ENCODE results near the gene GPR151.
"Not testable (repeated sequence)": the region's sequence is repeated elsewhere in the genome, so short reads cannot be mapped to it uniquely, and the experiment has no call there.

Gene GPR151

DNA sequence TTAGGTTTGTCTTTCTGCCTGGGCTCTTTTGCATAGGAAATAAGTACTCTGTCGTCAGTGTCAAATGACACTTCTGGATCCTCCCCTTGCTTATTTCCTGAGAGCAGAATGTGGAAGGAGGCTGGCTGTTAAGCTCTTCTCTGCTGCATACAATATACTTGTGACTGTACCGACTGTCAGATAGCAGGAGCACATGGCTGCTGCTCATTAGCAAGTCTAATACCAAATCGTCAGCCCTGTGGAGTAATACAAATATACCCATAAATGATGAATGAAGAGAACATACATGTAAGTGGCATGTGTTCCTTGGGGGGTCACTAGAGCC lies at the start of gene GPR151:
Gene GPR151, minus strand, starts transcription at position 40 of the 325 bp plus-strand sequence. CDS start 77 bp downstream, outside the sequence.
- no peak within 1 kb of the TSS for H3K4me3 Mint-ChIP-seq
- peak within 1 kb of the TSS in 1 of 2 donors; percentile 12 for H3K27ac Mint-ChIP-seq
- no peaks in the 10 kb centered on the region for H3K4me1 Mint-ChIP-seq
- no peaks in the 10 kb centered on the region for H3K9me3 Mint-ChIP-seq
- no peak for DNase-seq
- peaks cover 8% of the 10 kb centered on the region for H3K27me3 Mint-ChIP-seq
- ATAC-seq, result peak; percentile 39

DNA sequence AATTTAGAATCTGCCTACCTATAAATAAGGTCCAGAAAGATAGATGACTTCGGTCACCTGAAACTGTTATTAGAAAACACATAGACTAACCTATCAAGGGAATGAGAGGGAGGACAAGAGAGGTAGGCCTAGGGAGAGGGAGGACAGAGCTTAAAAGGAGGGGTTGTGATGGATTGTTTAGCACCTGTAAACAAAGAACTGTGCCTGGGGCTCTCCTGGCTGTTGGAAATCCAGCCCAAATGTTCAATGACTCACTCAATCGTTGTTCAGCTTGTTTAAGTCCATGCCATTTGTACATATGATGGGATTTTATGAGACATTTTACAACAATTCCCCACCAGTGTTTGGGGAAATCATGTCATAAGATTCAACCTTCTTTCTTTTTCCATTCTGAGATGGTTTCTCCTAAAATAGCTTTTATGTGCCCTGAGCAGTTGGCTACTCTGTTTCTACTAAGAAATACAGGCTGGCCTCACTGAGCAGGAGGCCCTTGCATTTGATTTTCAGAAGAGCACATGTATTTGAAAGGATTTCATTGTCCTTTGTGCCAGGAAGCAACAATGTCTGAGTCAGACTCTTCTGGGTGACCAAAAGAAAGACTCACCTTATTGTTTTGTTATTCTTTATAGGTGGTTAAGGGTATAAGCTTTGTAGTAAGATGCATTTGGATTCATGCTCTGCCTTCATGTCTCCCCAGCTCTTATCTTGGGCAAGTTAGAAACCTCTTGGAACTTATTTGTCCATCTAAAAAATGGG lies 48.2 kb upstream of the GPR151 start:
- DNase-seq (no peak), ATAC-seq (no peak)
- Mint-ChIP-seq H3K4me1 (no peaks in the 10 kb centered on the region), H3K27ac (no peak overlapping the region), H3K4me3 (no peak overlapping the region), H3K27me3 (peaks cover 9% of the 10 kb centered on the region), H3K9me3 (no peaks in the 10 kb centered on the region)

DNA sequence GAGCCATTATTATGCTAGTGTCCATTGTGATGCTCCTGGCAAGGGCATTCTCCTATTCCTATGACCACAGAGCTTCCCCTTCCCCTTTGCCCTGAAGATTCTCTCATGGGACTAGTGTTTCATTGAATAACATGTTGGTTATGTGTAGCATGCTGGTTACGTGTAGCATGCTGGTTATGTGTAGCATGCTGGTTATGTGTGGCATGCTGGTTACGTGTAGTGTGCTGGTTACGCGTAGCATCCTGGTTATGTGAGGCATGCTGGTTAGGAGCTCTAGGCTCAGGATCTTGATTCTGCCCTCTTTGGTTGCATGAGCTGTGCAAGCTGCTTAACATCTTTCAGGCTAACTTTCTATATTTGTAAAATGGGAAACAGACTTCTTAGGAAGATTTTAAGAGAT lies 46.5 kb upstream of the GPR151 start:
- no peak overlapping the region for H3K4me3 Mint-ChIP-seq
- no peak overlapping the region for H3K27ac Mint-ChIP-seq
- H3K9me3 Mint-ChIP-seq, result no peaks in the 10 kb centered on the region
- peaks cover 9% of the 10 kb centered on the region for H3K27me3 Mint-ChIP-seq
- DNase-seq (no peak), ATAC-seq (no peak)
- no peaks in the 10 kb centered on the region for H3K4me1 Mint-ChIP-seq

DNA sequence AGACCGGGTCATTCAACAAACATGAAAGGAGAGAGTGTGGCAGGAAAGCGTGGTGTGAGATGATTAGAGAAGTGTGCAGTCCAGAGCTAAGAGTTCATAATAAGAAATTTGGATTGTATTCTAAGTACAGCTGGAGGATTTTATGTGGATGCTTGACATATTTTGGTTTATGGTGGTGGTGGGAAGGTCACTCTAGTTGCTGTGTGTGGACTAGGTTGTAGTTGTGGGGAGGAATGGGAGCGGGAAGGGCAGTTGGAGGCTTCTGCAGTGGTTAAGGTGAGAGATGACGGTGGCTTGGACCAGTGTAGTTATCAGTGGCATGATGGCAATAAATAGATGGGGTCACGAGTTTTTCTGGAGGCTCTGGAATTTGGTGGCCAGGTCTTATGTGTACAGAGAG lies 45.7 kb upstream of the GPR151 start:
- DNase-seq (no peak), ATAC-seq (no peak)
- no peaks in the 10 kb centered on the region for H3K9me3 Mint-ChIP-seq
- no peak overlapping the region for H3K4me3 Mint-ChIP-seq
- peaks cover 9% of the 10 kb centered on the region for H3K27me3 Mint-ChIP-seq
- H3K27ac Mint-ChIP-seq, result no peak overlapping the region
- no peaks in the 10 kb centered on the region for H3K4me1 Mint-ChIP-seq

DNA sequence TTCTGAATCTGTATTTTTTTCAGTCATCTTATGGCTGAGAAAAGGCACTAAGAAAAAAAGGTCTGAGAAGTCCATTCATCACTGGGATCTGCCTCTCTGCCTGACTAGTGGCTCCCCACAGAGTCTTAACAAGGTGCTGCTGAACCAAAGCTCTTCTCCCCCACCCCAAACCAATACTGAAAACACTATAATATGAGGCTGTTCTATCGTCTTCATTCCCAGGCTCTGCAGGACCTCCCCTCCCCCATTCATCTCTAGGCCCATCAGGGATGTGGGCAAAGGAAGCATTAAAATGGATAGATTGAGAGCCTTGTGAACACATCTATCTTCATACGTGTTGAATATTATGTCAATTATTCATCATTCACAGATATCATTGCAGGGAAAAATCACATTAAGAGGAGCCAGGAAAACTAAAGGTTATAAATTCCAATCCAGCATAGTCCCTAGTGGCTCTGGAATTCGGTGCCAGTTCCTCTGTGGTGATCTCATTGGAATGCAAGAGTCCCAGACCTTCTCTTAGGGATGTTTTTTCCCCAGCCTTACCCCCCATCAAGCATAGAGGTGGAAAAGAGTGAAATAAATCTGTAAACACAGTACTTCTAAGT lies 44.3 kb upstream of the GPR151 start:
- Mint-ChIP-seq H3K4me3 (no peak overlapping the region), H3K27me3 (peaks cover 9% of the 10 kb centered on the region), H3K9me3 (no peaks in the 10 kb centered on the region), H3K27ac (no peak overlapping the region), H3K4me1 (no peaks in the 10 kb centered on the region)
- ATAC-seq (no peak), DNase-seq (no peak)

DNA sequence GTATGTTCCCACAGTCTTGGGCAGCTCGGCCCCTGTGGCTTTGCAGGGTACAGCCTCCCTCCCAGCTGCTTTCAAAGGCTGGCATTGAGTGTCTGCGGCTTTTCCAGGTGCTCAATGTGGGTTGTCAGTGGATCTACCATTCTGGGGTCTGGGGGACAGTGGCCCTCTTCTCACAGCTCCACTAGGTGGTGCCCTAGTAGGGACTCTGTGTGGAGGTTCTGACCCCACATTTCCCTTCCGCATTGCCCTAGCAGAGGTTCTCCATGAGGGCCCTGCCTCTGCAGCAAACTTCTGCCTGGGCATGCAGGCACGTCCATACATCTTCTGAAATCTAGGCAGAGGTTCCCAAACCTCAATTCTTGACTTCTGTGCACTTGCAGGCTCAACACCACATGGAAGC lies 40.9 kb upstream of the GPR151 start:
- H3K4me1 Mint-ChIP-seq, DNase-seq, H3K27me3 Mint-ChIP-seq, ATAC-seq, H3K4me3 Mint-ChIP-seq, H3K27ac Mint-ChIP-seq, H3K9me3 Mint-ChIP-seq: not testable (repeated sequence)

DNA sequence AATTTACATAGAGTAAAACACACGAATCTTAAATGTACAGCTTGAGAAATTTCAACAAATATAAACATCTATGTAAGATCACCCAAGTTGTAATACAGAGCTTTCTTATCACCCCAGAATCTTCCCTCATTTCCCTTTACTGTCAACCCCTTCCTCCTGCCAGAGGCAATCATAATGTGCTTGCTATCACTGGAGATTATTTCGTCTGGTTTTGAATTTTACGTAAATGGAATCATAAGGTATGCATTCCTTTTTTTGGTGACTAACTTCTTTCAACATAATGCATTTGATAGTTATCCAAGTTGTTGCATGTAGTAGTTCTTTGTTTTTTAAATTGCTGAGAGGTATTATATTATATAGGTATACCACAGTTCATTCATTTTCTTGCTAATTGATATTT lies 37.5 kb upstream of the GPR151 start:
- no peak for DNase-seq
- ATAC-seq, result no peak
- no peaks in the 10 kb centered on the region for H3K9me3 Mint-ChIP-seq
- H3K4me1 Mint-ChIP-seq, result no peaks in the 10 kb centered on the region
- no peak overlapping the region for H3K4me3 Mint-ChIP-seq
- no peak overlapping the region for H3K27ac Mint-ChIP-seq
- H3K27me3 Mint-ChIP-seq, result peaks cover 7% of the 10 kb centered on the region

DNA sequence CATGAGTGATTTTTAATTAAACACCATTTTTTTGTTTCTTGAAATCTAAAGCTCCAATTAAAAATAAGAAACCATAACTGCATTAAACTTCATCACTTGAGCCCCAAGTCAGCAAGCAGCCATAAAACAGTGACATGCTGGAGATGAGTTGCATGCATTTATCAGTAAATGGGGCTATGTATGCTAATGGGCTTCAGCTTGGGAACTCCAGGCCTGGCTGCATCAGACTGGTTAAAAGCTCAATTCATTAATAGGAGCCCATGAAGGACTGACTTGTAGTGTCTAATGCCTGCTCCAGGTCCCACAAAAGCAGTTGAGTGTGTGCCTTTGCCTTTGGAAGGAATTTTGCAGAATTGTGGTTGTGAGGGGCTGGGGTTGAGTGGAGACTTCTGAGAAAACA lies 33.6 kb upstream of the GPR151 start:
- Mint-ChIP-seq H3K9me3 (no peaks in the 10 kb centered on the region), H3K4me3 (no peak overlapping the region), H3K27me3 (peaks cover 7% of the 10 kb centered on the region), H3K4me1 (no peaks in the 10 kb centered on the region), H3K27ac (no peak overlapping the region)
- DNase-seq (no peak), ATAC-seq (no peak)

DNA sequence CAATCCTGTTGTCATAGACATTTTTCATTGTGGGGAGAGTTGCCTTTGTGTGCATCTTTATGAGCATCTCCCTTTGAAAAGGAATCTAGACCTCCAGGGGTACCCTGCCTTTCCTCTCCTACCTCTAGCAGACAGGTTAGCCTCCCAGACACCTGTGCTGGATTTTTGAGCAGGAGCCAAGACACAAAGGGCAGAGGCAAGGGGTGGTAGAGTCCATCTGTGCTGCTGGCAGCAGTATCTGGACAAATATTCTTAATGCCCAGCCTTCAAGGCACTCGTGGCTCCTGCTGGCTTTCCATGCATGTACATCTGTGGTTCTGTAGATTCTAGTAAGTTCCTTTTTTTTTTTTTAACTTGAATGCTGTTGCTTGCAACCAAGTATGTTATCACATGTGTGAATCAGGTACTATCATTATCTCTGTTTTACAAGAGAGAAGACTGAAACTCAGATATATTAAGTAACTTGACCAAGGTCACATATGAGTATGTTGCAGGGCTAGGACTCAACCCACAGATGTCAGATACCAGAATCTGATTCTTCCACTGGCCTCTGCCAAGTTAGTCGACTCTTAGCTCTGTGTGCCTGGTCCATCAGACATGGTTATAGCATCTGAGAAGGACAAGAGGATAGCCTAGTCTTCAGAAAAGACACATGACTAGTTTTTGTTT lies 32.9 kb upstream of the GPR151 start:
- no peak overlapping the region for H3K4me3 Mint-ChIP-seq
- no peaks in the 10 kb centered on the region for H3K4me1 Mint-ChIP-seq
- no peak for ATAC-seq
- no peaks in the 10 kb centered on the region for H3K9me3 Mint-ChIP-seq
- no peak for DNase-seq
- peaks cover 7% of the 10 kb centered on the region for H3K27me3 Mint-ChIP-seq
- no peak overlapping the region for H3K27ac Mint-ChIP-seq

DNA sequence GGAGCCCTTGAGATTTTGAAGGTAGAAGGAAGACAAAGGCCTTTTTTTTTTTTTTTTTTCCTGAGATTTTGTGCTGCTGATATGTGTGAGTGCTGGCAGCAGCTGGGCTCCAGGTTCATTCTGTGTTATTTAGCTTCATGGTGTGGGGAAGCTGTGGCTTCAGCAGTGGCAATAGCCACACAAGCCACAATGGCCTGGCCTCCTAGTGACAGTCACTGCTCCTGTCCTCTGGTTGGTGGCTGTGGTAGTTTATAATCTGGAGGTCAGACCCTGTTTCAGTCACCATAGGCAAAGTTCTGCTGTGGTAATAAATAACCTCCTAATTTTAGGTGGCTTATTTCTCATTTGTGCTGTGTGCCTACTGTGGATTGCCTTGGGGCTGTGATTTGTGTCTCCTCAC lies 28.2 kb upstream of the GPR151 start:
- Mint-ChIP-seq H3K27me3 (peaks cover 16% of the 10 kb centered on the region), H3K9me3 (no peaks in the 10 kb centered on the region), H3K4me3 (no peak overlapping the region), H3K4me1 (no peaks in the 10 kb centered on the region), H3K27ac (no peak overlapping the region)
- ATAC-seq (no peak), DNase-seq (no peak)

DNA sequence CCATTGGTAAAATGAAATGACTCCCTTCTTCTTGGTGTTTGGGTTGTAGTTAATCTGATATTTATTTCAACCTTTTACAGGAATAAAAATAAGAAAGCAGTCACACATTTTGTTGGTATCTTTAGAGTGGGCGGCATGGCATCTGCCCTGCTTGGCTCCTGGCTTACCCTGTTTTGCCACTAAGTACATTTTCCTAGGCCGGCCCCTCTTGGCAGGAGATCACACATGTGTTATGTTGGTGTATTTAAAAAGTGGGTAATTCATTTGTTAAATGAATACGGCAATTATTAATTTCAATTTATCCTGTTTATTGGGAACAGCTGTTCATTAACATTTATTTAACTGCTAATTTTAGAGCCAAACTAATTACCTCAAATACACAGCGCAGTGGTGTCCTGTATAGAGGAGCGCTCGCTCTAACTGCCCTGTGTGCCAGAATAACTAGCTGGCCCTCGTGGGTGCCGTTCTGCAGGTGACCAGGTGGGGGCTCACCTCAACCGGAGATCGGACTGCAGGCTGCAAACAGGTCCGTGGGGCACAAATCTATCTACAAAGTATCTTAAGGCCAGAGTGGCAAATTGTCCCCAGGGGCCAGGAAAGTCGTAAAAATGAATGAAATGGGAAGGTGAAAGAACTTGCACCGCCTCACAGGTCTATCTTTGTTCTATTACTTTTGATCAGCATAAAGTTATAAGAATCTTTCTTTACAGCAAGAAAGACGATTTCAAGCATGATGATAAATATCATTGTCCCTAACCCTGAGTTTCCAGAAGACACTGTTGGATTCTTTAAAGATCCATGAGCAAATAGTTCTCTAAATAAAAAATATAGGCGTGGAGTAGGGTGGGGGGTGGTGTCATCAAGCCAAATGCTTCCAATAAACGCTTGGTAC lies 26.2 kb upstream of the GPR151 start:
- H3K4me3 Mint-ChIP-seq, result no peak overlapping the region
- peak; percentile 83 for ATAC-seq
- no peaks in the 10 kb centered on the region for H3K9me3 Mint-ChIP-seq
- H3K27ac Mint-ChIP-seq, result no peak overlapping the region
- peak; percentile 68 to 70 for DNase-seq
- peaks cover 8% of the 10 kb centered on the region for H3K27me3 Mint-ChIP-seq
- no peaks in the 10 kb centered on the region for H3K4me1 Mint-ChIP-seq

DNA sequence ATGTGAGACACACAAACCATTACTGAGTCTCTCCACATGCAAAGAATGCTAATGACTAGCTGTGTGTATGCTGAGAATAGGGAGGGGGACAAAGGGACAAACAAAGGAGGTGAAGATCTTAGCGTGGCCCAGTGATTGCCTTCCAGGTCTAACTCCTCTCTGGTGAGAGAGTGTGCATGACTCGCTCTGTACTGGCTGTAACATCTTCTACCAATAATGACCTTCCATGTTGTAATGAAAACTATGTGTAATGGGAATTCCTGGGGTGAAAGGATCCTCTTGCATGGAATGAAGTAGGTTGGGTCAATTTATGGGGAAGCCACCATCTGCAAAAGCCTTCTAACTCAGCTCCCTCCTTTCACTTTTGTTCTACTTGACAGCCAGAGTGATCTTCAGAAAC lies 24.4 kb upstream of the GPR151 start:
- ATAC-seq (no peak), DNase-seq (no peak)
- peaks cover 8% of the 10 kb centered on the region for H3K27me3 Mint-ChIP-seq
- no peak overlapping the region for H3K4me3 Mint-ChIP-seq
- H3K27ac Mint-ChIP-seq, result no peak overlapping the region
- H3K9me3 Mint-ChIP-seq, result no peaks in the 10 kb centered on the region
- H3K4me1 Mint-ChIP-seq, result no peaks in the 10 kb centered on the region

DNA sequence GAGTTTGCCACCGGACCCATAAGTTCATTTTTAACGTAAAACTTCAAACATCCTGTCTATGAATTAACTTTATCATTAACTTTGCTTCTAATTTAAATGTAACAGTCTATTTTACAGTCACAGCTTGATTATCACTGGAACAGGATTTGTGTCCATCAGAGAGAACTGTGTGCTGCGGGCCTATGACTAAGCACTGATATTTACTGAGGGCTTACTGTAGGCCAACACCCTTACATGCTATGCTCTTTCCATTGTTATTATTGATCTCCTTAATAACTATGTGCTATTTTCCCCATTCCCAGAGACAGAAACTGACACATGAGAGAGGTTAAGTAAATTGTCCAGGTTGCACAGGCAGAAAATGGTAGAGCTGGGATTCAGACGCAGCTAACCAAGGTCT lies 24.0 kb upstream of the GPR151 start:
- Mint-ChIP-seq H3K27ac (no peak overlapping the region), H3K4me1 (no peaks in the 10 kb centered on the region), H3K27me3 (peaks cover 8% of the 10 kb centered on the region), H3K9me3 (no peaks in the 10 kb centered on the region), H3K4me3 (no peak overlapping the region)
- DNase-seq, result no peak
- no peak for ATAC-seq

DNA sequence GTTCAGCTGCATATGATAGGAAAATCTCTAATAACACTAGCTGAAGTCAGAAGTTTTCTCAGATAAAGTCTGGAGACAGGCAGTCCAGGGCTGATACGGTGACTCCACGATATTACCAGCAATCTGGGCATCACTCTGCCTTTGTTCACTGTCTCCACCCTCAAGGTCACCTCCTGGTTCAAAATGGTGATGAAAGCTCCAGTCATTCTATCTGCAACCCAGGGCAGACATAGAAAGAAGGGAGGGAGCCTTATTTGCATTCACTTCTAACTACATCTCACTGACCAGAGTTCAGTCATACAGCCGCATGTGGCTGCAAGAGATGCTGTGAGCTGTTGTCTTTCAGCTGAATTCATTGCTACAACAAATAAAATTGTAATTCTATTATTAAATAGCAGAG lies 22.4 kb upstream of the GPR151 start:
- Mint-ChIP-seq H3K27me3 (peaks cover 8% of the 10 kb centered on the region), H3K9me3 (no peaks in the 10 kb centered on the region), H3K4me1 (peaks cover 2% of the 10 kb centered on the region), H3K27ac (no peak overlapping the region), H3K4me3 (no peak overlapping the region)
- DNase-seq (no peak), ATAC-seq (no peak)

DNA sequence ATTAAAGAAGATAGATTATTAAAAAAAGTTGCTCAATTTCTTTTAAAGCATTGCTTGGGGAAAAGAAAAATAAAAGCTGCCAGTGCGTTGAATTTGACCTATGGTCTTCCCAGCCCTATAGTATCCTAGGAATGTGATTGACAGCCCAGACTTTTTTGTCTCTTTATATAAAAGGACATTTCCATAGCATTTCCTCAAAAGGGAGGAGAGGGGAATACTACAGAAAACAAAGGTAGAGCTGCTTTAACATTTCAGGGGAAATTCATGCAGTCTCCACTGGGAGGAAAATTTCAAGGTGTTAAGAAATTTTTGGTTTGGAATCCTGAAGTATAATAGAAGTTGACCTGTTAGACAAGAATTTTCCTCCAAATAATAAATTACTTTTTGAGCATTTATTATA lies 17.9 kb upstream of the GPR151 start:
- DNase-seq, result no peak
- peaks cover 7% of the 10 kb centered on the region for H3K4me1 Mint-ChIP-seq
- no peak overlapping the region for H3K27ac Mint-ChIP-seq
- no peaks in the 10 kb centered on the region for H3K9me3 Mint-ChIP-seq
- no peaks in the 10 kb centered on the region for H3K27me3 Mint-ChIP-seq
- no peak overlapping the region for H3K4me3 Mint-ChIP-seq
- no peak for ATAC-seq
